ENCODE measurements around the gene RPP25.
A peak's percentile ranks its signal among the peaks of the same experiment; 100 is the strongest.

Gene RPP25

DNA sequence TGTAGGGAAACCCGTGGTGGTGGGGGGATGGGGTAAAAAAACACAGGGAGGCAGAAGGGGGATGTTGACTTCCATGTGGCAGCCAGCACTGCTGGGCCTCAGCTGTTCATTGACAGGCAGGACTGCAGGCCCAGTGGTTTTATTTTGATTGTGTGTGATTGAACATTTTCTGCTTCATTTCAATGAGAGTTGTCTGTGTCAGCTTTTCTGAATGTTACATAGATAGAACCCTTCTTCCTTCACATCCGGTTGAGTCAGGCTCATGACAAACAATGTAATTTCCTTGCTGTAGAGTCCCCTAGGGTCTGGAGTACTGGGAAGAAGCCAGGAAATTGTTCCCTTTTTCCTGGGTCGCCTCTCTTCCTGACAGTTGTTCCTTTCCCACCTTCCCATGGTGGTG lies 8.2 kb upstream of the RPP25 start:
- H3K4me2 ChIP-seq, result no peak overlapping the region
- H3K4me1 ChIP-seq, result peaks cover 10% of the 10 kb centered on the region; the same call in 1 of the 2 replicates
- H3K9ac ChIP-seq, result no peak overlapping the region
- no peaks in the 10 kb centered on the region for H3K9me3 ChIP-seq
- H4K20me1 ChIP-seq, result no peaks in the 10 kb centered on the region
- H3K4me3 ChIP-seq, result no peak overlapping the region
- peaks cover 16% of the 10 kb centered on the region for H3K27me3 ChIP-seq
- H3K36me3 ChIP-seq, result no peaks in the 10 kb centered on the region
- TF ChIP-seq Cebpa-rat (IDR thresholded peaks at IDR 0.05), result no peak
- H3K27ac ChIP-seq, result no peak overlapping the region

DNA sequence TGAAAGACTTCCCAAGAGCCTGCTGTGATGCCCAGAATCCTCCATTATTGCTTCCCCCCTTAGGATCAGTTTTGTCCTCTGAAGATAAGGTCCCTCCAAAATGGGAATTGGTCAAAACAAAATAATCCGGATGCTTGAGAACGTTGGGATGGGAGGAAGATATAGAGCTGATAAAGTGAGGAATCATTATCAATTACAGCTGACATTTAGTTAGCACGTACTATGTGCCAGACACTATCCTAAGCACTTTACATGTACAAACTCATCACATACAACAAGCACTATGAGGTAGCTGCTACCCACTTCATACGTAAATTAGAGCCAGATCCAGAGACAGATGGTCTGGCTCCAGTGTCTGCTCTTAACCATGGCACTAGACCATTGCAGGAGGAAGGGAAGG lies 6.6 kb upstream of the RPP25 start:
- H3K27me3 ChIP-seq, result peaks cover 32% of the 10 kb centered on the region
- peaks cover 8% of the 10 kb centered on the region; the same call in 1 of the 2 replicates for H4K20me1 ChIP-seq
- H3K4me3 ChIP-seq, result no peak overlapping the region
- no peak overlapping the region for H3K27ac ChIP-seq
- no peak for TF ChIP-seq Cebpa-rat (IDR thresholded peaks at IDR 0.05)
- no peak overlapping the region for H3K4me2 ChIP-seq
- H3K9me3 ChIP-seq, result no peaks in the 10 kb centered on the region
- no peak overlapping the region for H3K9ac ChIP-seq
- no peaks in the 10 kb centered on the region for H3K36me3 ChIP-seq
- peaks cover 10% of the 10 kb centered on the region; the same call in 1 of the 2 replicates for H3K4me1 ChIP-seq

DNA sequence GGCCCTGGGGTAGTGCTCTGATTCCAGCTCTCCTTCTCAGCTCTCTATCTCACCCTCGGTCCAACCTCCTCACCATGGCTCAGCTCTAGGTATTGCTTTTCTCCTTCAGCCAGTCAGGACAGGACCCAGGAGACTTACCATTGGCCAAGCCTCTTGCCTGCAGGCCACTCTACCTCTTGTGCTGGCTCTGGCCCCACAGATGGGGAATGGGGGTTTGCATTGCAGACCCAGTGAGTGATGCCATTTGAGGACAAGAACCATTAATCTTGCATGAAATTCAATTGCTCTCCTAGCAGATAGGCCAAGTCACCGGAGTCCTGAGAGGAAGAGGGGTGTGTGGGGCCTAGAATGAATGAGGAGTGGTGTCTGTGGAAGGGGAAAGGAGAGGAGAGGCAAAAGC lies 6.1 kb upstream of the RPP25 start:
- Histone ChIP-seq H3K36me3 (no peaks in the 10 kb centered on the region), H3K4me3 (no peak overlapping the region), H4K20me1 (peaks cover 14% of the 10 kb centered on the region), H3K4me1 (peaks cover 11% of the 10 kb centered on the region), H3K27me3 (peaks cover 37% of the 10 kb centered on the region), H3K9me3 (no peaks in the 10 kb centered on the region), H3K27ac (no peak overlapping the region), H3K9ac (no peak overlapping the region), H3K4me2 (no peak overlapping the region)
- no peak for TF ChIP-seq Cebpa-rat (IDR thresholded peaks at IDR 0.05)

DNA sequence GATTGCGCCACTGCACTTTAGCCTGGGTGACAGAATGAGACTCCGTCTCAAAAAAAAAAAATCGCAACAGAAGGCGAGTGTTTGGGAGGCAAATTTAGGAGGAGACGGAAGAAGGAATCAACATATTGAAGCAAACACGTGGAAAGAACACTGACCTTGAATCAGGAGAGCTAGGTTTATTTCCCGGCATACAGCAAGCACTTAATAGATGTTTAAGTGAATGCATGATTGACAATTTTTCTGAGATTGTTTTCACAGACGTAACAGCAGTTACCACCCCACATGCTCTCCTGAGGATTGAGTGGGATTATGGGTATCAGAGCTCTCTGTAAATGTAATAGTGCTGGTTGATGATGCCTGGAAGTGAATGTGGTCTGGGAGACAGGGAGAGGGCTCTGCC lies 5.6 kb upstream of the RPP25 start:
- no peak for TF ChIP-seq Cebpa-rat (IDR thresholded peaks at IDR 0.05)
- Histone ChIP-seq H3K36me3 (no peaks in the 10 kb centered on the region), H4K20me1 (peaks cover 18% of the 10 kb centered on the region), H3K4me1 (peaks cover 16% of the 10 kb centered on the region), H3K9ac (no peak overlapping the region), H3K27ac (no peak overlapping the region), H3K27me3 (peaks cover 42% of the 10 kb centered on the region), H3K9me3 (no peaks in the 10 kb centered on the region), H3K4me2 (no peak overlapping the region), H3K4me3 (no peak overlapping the region)

DNA sequence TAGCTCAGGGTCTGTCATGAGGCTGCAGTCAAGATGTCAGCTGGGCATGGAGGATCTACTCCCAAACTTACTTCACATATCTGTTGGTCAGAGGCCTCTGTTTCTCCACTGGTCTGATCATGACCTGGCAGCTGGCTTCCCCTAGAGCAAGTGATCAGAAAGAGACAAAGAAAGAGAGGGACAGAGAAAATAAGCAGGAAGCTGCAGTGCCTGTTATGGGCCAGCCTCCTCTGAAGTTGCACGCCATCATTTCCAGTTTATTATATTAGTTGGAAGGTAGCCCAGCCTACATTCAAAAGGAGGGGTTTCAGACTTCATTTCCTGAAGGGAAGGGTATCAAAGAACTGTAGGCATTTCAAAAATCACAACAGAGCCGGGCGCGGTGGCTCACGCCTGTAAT lies 5.0 kb upstream of the RPP25 start:
- Histone ChIP-seq H3K36me3 (no peaks in the 10 kb centered on the region), H3K4me2 (peak overlapping the region; percentile 32; the same call in 1 of the 2 replicates), H3K4me1 (peaks cover 22% of the 10 kb centered on the region), H3K4me3 (no peak overlapping the region), H3K27me3 (peaks cover 48% of the 10 kb centered on the region), H3K9me3 (no peaks in the 10 kb centered on the region), H3K9ac (no peak overlapping the region), H3K27ac (no peak overlapping the region), H4K20me1 (peaks cover 21% of the 10 kb centered on the region)
- no peak for TF ChIP-seq Cebpa-rat (IDR thresholded peaks at IDR 0.05)

DNA sequence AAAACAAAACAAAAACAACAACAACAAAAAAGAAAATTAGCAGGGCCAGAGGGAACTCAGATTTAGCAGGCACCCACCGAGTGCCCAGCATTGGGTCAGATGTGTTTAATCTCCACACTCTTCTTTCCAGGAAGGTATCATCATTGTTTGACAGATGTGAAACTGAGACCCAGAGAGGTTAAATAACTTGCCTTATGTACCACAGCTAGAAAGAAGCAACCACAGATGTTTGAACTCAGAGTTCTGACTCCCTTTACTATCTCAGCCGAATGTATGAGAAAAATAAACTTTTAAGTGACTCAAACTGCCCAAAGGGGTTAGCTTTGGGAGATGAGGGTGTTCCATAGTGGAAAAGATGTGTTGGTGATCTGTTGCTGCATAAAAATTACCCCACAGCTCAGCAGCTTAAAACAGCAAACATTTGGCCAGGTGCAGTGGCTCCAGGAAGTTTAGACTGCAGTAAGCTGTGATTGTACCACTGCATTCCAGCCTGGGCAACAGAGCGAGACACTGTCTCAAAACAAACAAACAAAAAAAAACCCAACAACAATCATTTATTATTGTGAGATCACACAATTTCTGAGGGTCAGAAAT lies 4.5 kb upstream of the RPP25 start:
- H3K27me3 ChIP-seq, result peaks cover 53% of the 10 kb centered on the region
- H3K4me3 ChIP-seq, result no peak overlapping the region
- H3K9ac ChIP-seq, result no peak overlapping the region
- H3K9me3 ChIP-seq, result peaks cover 2% of the 10 kb centered on the region; the same call in 1 of the 2 replicates
- TF ChIP-seq Cebpa-rat (IDR thresholded peaks at IDR 0.05), result no peak
- peak overlapping the region; percentile 32; the same call in 1 of the 2 replicates for H3K4me2 ChIP-seq
- H4K20me1 ChIP-seq, result peaks cover 21% of the 10 kb centered on the region
- no peaks in the 10 kb centered on the region for H3K36me3 ChIP-seq
- H3K4me1 ChIP-seq, result peaks cover 27% of the 10 kb centered on the region
- no peak overlapping the region for H3K27ac ChIP-seq

DNA sequence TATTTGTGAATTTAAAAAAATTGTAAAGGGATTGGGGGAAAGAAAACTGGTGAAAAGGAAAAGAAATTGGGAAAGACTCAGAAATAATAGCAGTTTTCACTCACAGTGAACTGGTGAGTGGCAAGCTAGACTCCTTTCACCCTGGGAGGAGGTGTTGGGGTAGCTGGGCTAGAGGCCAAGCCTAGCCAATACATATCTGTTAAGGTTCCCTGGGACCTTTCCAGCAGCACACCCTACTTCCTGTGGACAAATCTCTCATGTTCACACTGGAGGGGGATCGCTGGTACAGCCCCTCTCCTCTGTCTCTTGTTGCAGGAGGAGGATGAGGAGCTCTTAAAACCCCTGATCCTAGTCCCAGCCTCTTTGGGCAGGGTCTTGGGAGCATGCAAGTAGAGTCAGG lies 3.7 kb upstream of the RPP25 start:
- Histone ChIP-seq H3K9ac (no peak overlapping the region), H3K27ac (no peak overlapping the region), H3K27me3 (peaks cover 61% of the 10 kb centered on the region)

DNA sequence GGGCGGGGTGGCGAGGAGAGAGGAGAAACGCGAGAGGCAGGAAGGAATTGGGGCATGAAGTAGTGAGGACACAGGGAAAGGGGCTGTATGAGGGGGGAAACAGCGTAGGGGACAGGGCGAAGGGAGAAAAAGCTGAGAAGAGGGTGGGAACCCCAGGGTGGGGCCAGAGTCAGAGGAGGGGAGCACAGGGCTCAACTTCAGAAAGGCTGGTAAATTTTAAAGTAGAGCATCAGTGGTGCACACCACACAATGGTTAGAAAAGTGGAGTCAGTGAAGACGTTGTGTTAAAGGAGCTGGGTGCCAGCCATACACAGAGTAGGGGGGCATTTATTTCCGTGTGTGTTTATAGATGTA lies 3.0 kb upstream of the RPP25 start:
- H3K9me3 ChIP-seq, result peaks cover 6% of the 10 kb centered on the region; the same call in 1 of the 2 replicates
- H3K4me2 ChIP-seq, result no peak overlapping the region
- peaks cover 41% of the 10 kb centered on the region for H3K4me1 ChIP-seq
- H3K36me3 ChIP-seq, result no peaks in the 10 kb centered on the region
- no peak overlapping the region for H3K27ac ChIP-seq
- H3K9ac ChIP-seq, result no peak overlapping the region
- H3K27me3 ChIP-seq, result peaks cover 68% of the 10 kb centered on the region
- TF ChIP-seq Cebpa-rat (IDR thresholded peaks at IDR 0.05), result no peak
- H3K4me3 ChIP-seq, result no peak overlapping the region
- peaks cover 30% of the 10 kb centered on the region for H4K20me1 ChIP-seq

More for the DNA sequence above, 3.7 kb upstream of the RPP25 start:
- peaks cover 23% of the 10 kb centered on the region for H4K20me1 ChIP-seq
- no peaks in the 10 kb centered on the region for H3K36me3 ChIP-seq
- H3K4me2 ChIP-seq, result no peak overlapping the region
- peaks cover 6% of the 10 kb centered on the region; the same call in 1 of the 2 replicates for H3K9me3 ChIP-seq
- no peak overlapping the region for H3K4me3 ChIP-seq
- no peak for TF ChIP-seq Cebpa-rat (IDR thresholded peaks at IDR 0.05)
- peaks cover 34% of the 10 kb centered on the region for H3K4me1 ChIP-seq

DNA sequence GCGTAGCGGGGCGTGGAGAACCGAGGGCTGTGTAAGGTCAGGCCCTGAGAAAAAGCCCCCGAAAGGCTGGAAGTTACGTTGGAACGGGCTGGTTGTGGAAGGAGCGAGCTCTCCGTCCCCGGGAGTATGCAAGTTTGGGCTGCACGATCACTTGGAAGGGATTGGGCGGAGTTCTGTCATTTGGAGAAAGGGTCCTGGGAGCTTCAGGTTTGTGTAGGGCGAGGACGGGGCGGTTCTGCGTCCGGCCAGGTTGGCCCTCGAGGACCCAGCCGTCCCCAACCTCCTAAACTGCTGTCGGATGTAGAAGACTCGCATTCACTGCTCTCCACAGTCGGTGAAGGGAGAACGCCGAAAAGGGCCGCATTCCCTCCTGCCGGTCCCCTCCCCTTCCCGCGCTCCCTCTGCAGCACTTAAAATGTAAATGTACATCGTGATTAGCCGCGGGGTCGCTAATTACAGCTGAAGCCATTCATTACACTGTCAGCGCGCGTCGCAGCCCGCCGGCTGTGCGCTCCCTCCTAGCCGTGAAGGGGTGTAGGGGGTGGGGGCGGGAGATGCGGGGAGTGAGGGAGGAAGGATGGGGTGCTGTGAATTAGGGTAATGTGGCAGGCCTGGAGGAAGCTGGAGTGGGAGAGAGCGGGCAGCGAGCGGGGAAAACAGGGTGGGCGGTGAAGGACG lies 2.5 kb upstream of the RPP25 start:
- TF ChIP-seq Cebpa-rat (IDR thresholded peaks at IDR 0.05), result no peak
- no peak overlapping the region for H3K27ac ChIP-seq
- H3K4me3 ChIP-seq, result no peak overlapping the region
- H3K9ac ChIP-seq, result no peak overlapping the region
- H3K9me3 ChIP-seq, result peaks cover 6% of the 10 kb centered on the region; the same call in 1 of the 2 replicates
- no peak overlapping the region for H3K4me2 ChIP-seq
- peaks cover 72% of the 10 kb centered on the region for H3K27me3 ChIP-seq
- no peaks in the 10 kb centered on the region for H3K36me3 ChIP-seq
- peaks cover 32% of the 10 kb centered on the region for H4K20me1 ChIP-seq
- peaks cover 46% of the 10 kb centered on the region for H3K4me1 ChIP-seq

DNA sequence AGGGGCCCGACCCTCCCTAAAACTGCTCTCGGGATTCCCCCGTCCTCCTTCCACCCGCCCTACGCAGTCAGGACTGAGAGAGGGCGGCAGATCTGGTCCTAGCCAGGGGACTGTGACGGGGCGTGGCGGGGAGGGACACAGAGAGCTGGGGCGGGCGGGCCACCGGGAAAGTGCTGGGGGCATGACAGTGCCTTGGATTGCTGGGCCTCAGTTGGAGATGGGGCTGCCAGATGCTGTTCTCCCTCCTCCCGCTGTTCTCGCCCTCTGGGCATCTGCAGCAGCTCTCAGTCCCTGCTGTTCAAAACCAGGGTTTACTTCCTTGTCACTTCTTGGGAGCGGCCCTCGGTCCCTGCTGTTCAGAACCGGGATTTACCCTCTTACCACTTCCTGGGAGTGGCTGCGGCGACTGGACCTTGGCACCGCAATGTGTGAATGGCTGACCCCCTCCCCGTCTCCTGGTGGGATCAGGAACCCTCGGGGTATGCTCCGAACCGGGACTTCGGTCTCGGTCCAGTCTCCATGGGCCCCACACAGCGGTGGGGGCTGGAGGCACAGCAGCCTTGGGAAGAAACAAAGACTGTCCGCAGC lies 1.8 kb upstream of the RPP25 start:
- no peak overlapping the region for H3K9ac ChIP-seq
- peaks cover 32% of the 10 kb centered on the region for H4K20me1 ChIP-seq
- peak overlapping the region; percentile 19; the same call in 1 of the 2 replicates for H3K4me2 ChIP-seq
- peaks cover 46% of the 10 kb centered on the region for H3K4me1 ChIP-seq
- peaks cover 6% of the 10 kb centered on the region; the same call in 1 of the 2 replicates for H3K9me3 ChIP-seq
- peaks cover 72% of the 10 kb centered on the region for H3K27me3 ChIP-seq
- no peak overlapping the region for H3K4me3 ChIP-seq
- no peak for TF ChIP-seq Cebpa-rat (IDR thresholded peaks at IDR 0.05)
- no peak overlapping the region for H3K27ac ChIP-seq
- H3K36me3 ChIP-seq, result no peaks in the 10 kb centered on the region

Data from BLaER1 (cell line).